HuH-7.5 (cell line): Measurements from ENCODE around the gene GREB1L.

Experiments
- DNase-seq: peaks from one replicate; pipeline ENCODE4 v3.0.0; 2011; ENCODE audit warnings: low spot score

The GREB1L gene

DNA sequence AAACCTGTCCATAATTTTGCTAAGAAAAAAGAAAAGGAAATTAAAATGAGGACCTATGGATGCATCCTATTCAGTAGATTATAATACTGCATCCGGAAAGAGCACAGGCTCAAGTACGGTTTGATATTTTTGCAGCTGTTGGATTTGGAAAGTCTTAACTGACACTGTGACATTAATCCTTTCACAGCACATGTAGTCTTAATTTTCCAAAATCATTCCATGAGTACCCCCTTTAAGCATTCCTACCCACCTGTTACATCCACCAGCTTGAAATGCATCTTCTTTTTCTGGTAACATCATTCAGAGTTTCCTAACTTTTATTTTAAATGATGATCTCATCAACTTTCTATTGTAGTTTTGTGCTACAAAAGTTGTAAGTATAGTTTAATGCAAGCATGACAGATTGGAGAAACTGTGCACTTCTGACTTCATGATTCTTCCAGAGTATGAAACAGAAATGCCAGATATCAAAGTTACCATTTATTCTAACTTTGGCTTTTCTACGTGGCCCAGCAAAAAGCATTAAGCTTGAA, 244.9 kb downstream of the GREB1L start:
- no peak for DNase-seq

DNA sequence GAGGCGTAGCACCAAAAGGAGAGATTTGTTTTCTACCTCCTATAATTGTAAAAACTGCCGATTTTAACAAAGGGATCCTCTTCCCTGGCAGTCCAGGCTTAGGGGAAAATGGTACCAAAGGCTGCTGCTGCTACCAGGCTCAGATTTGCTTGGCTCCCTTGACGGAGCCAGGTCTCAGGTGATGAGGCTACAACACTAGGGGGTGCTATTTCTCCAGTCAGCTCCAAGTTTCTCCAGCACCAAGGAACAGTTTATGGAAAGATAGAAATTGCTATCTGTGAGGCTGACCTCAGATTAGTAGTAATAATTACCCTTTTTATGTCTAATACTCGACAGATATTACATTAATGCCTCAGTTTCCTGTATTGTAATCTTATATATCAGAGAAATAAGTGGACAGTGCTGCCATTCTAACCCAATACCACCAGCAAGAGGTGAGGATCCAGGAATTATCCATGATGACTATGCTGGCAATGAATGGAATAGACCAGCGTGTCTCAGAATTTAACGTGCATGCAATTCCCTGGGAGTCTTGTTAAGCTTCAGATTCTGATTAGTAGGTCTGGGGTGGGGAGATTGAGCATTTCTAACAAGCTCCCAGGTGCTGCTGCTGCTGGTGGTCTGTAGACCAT, 247.2 kb downstream of the GREB1L start:
- peak; percentile 84 for DNase-seq

GRCh38 chr18:21489919-21490495, 248.0 kb downstream of the GREB1L start:
- no peak for DNase-seq

GRCh38 chr18:21490748-21491147, 248.7 kb downstream of the GREB1L start:
- no peak for DNase-seq

DNA sequence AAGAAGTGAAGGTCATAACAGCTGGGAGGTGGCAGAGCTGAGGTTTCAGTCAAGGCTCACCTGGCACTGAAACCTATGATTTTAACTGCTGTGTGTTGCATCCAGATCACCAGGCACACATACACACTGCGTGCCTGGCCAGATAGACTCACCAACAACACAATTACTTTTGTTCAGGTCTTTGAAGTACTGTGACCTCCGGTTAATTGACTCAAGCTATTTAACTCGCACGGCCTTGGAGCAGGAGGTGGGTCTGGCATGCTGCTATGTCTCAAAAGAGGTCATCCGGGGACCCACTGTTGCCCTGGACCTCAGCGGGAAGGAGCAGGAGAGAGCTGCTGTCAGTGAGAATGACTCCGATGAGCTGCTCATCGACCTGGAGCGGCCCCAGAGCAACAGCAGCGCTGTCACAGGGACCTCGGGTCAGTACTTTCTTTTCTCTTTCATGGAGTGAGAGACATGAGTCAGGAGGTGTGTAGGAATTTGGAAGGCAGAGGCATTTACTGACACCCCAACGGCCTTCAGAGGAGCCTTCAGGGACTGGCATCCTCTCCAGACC, 254.3 kb downstream of the GREB1L start:
- DNase-seq: no peak

DNA sequence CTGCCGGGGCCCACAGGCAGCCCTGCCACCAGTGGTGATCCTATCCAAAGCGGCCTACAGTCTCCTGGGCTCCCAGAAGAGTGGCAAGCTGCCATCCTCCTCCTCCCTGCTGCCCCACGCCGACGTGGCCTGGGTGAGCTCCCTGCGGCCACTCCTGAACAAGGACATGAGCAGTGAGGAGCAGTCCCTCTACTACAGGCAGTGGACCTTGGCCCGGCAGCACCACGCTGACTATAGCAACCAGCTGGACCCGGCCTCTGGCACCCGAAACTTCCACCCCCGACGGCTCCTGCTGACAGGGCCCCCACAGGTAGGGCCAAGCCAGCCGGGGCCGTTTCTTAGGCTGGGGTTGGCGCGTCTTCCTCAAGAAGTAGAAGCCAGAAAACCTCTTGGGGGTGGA, 258.0 kb downstream of the GREB1L start:
- no peak for DNase-seq

DNA sequence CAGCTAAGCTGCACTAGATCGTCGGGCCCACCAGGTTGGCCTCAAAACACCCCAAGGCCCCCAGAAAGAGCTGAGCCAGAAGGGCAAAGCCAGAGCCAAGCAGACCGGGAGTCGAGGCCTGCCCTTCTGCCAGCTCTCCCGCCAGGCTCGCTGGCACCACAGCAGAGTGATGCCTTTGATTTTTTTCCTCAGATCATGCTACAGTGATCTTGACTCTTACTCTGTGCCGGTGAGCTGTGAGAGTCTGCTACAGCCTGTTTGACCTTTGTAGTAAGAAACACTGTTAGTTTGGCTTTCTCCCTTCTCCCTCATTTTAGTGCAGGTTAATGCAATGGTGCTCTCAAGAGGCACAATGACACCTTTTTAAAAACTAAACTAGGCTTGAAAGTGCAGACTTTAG, 260.6 kb downstream of the GREB1L start:
- DNase-seq: no peak

GRCh38 chr18:21507913-21508701, 266.1 kb downstream of the GREB1L start:
- DNase-seq: no peak

- DNase-seq: no peak
Observed at GRCh38 chr18:21509062-21509461, 267.0 kb downstream of the GREB1L start.

DNA sequence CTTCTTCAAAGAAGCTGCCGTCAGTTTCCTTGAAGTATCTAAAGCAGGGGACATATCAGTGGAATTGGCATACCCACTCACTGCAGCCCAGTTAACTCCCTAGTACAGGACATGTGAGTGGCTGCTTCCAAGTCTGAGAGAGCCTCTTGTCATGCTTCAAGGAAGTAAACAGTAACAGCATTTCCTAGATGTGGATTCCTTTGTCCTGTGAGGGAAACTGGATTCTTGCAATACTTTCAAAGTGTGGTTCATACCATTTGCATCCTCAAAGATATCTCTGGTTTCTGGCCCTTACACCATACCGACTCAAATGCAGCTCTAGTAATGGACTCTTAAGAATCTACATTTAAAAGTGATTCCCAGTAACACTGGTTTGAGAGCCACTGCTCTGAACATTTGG, 271.3 kb downstream of the GREB1L start:
- DNase-seq: no peak

GRCh38 chr18:21513741-21514140, 271.7 kb downstream of the GREB1L start:
- no peak for DNase-seq

DNA sequence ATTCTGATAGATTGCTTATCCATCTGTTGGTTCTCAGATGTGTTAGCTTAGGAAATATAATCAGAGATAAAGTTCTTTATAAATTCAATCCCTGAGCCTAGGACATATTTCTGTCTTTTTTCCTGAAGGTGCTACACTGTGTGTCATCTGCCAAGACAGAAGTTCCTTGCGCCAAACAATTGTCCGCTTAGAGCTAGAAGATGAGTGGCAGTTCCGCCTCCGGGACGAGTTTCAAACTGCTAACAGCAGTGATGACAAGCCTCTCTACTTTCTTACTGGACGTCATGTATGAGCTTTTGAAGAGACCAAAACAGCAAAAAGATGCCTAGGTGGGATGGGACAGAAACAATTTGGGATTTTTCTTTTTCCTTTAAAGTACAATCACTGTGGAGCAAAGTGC, 280.5 kb downstream of the GREB1L start:
- no peak for DNase-seq

DNA sequence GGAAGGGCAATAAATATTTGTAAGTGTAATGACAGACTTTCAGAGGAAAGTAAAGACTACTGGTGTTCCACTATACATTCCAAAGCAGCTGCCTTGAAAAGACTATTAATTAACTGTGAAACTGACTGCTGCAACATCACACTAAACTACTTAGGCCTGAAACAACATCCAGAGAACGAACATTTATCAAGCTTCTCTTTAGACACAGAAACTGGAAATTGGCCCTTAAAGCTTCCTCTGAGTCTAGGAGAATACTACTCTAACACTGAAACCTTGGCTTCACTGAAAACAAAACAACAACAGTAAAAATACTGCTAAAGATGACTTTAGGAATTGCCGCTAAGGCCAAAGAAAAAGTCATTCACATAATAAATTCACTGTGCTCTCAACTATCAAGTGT, 283.9 kb downstream of the GREB1L start:
- DNase-seq: no peak

GRCh38 chr18:21526463-21526862, 284.4 kb downstream of the GREB1L start:
- DNase-seq: no peak

DNA sequence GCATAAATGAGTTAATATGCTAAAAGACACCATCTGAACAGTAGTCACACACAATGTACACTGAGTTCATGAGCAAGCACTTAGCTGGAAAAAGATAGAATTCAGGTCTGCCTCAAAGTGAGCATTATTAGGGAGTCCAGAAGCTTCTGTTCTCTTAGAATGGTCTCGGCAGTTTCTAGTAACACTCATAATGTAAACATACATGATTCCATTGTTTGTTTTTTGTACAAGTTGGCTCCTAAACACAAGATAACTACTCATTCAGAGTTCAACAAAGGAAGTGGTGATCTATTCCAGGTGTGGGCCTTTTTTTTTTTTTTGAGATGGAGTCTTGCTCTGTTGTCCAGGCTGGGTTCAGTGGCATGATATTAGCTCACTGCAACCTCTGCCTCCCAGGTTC, 292.3 kb downstream of the GREB1L start:
- no peak for DNase-seq

DNA sequence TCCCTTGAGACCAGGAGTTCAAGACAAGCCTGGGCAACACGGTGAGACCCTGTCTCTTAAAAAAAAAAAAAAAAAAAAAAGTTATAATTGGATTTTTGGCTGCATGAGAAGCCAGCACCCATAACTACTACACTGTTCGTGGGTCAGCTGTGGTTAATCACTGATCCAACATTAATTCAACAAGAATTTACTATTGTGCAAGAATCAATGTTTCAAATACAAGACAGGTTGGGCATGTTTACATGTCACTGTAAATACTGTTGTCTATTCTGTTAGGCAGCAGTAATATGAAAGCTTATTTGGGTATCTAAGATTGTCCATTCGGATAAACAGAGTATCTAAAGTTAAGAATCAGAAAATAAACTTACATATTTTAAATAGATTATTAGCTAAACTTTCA, 296.2 kb downstream of the GREB1L start:
- DNase-seq: no peak

GRCh38 chr18:21546423-21546822, 304.4 kb downstream of the GREB1L start:
- no peak for DNase-seq

DNA sequence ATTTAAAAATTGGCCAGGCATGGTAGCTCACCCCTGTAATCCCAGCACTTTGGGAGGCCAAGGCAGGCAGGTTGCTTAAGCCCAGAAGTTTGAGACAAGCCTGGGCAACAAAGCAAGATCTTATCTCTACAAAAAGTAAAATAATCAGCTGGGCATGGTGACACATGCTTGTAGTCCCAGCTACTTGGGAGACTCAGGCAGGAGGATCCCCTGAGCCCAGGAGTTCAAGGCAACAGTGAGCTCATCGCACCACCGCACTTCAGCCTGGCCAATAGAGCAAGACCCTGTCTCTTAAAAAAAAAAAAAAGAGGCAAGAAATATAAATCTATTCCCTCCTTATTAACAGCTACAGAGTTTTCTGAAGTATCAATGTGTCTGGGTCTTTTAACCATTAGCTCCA, 306.6 kb downstream of the GREB1L start:
- DNase-seq: no peak

DNA sequence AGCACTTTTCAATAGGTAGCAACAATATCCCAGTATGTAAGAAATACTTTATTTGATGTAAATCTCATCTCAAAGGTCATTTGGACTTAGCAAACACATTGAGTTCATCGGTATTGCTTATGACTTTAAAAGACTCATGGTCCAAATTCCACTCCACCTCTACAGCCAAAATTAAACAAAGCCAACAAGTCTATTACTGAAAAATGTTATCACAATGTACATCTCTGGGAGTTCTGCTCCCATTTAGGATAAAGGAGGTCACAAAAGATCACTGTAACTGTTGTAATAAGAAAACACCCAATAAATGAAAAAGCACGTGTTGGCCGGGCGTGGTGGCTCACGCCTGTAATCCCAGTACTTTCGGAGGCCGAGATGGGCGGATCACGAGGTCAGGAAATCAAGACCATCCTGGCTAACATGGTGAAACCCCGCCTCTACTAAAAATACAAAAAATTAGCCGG, 308.5 kb downstream of the GREB1L start:
- DNase-seq: peak; percentile 15

DNA sequence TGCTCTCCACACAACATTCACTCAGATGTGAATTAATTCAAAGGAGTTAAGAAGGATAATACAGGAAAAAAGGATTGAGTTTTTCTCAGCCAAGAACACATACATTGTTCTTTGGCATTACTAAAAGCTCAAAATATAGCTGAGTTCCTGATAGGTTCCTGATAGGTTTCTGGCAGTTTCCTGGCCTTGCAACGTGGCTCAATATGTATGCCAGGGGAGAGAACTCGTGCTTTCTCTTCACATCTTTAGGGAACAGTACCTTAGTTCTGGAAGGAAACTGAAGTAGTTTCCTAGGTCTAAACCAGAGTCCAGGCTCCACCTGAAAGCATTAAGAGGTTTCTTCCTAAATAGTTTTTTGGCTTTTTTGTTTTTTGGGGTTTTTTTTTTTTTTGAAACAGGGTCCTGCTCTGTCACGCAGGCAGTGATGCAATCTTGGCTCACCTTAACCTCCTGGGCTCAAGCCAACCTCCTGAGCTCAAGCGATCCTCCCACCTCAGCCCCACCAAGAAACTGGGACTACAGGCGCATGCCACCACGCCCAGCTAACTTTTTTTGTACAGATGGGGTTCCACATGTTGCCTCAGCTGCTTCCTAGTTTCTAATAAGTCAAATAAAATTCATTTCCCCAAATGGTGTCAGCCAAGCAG, 315.7 kb downstream of the GREB1L start:
- no peak for DNase-seq

DNA sequence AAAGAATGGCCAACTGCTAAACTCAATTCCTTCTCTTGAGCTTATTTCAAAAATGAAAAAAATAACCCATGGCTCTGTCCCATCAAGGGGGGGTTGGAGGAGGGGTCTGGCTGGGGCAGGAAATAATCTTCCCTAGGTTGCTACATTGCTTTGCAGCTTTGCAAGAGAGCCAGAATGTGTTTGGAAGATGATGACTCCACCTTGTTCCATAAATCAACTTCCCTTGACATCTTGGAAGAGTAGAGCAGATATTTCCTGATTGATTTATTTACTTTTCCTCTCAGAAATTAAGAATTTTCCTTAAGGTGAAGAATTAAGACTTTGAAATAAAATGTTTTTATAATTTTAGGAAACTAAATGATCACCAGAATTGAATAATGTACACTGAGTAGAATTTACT, 317.2 kb downstream of the GREB1L start:
- DNase-seq: no peak

- DNase-seq: no peak
Observed at GRCh38 chr18:21571772-21572171, 329.7 kb downstream of the GREB1L start.
